ENCODE measurements around the gene BGN. TPM values are rescaled to one million over a fixed set of nuclear protein-coding genes. Genes with fewer than 3 reads are reported as not detected.
A peak's percentile ranks its signal among the peaks of the same experiment; 100 is the strongest.

BGN gene
- total and polyA plus RNA-seq, 5 experiments from 2014 or later = not detected

DNA sequence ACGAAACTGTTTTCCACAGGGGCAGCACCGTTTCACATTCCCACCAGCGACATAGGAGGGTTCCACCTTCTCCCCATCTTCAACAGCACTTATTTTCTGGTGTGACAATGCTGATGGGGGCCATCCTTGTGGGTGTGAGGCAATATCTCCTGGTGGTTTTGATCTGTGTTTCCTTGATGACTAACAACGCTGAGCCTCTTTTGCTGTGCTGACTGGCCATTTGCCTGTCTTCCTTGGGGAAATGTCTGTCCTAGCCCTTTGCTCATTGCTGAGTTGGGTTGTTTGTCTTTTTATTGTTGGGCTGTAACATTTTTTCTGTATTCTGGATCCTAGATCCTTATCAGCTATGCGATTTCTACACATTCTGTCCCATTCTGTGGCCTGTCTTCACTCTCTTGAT, 56.4 kb downstream of the BGN start:
- no peak for ATAC-seq
- POLR2A ChIA-PET = no interaction called here
- no peak overlapping the region for H3K27ac Mint-ChIP-seq
- DNase-seq = no peak
- H3K4me1 Mint-ChIP-seq = peaks cover 0 to 2% (median 0%) of the 10 kb centered on the region in 4 donors
- no peak overlapping the region for H3K4me3 Mint-ChIP-seq
- no peaks in the 10 kb centered on the region for H3K9me3 Mint-ChIP-seq
- peaks cover 0 to 2% (median 0%) of the 10 kb centered on the region in 5 donors for H3K27me3 Mint-ChIP-seq
- no peaks in the 10 kb centered on the region for H3K36me3 Mint-ChIP-seq

DNA sequence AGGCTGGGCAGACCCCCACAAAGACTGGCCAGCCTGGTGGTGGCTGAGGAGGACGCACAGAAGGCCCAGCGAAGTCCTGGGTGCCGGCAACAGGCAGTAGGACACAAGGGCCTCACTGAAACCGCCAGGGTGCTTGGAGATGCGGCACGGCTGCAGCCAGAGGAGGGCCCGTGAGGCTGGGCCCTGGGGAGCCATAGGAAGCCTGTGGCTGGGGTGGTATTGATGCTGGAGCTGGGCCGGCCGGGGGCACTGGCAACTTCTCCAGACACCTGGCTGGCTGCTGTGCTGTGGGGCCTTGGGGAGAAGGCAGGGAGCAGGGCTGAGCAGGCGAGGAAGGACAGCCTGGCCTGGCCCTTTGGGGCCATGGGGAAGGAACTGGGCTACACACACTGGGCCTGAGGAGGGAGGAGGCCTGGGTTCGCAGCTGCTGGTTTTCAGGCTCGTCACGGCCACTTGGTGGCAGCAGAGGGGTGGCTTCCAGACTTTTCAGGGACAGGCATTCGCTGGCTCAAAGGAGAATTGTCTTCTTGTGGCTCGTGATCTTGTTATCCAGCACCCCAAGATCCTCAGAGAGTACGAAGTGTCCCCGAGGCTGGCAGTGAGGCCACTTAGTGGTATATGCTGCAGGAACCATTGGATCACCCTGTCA, 59.9 kb downstream of the BGN start:
- peak; percentile 67 to 70 for ATAC-seq

DNA sequence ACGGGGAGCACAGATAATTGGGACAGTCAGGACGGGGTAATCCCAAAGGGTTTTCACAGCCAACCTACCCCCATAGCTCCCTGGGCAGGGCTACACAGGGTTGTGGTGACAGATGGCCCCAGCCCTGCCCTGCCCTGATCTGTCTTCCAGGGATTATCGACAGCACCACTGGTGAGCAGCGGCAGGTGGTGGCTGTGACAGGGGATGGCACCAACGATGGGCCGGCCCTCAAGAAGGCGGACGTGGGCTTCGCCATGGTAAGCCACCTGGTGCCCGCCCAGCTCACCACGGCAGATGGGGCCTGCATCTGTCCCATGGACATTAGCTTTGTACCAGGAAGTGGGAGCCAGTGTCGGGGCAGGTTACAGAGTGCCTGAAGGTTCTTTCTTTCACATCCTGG, 62.0 kb downstream of the BGN start:
- DNase-seq (no peak), ATAC-seq (no peak)
- no peaks in the 10 kb centered on the region for H3K9me3 Mint-ChIP-seq
- no peak overlapping the region for H3K27ac Mint-ChIP-seq
- POLR2A ChIA-PET = no interaction called here
- no peaks in the 10 kb centered on the region for H3K36me3 Mint-ChIP-seq
- H3K27me3 Mint-ChIP-seq = no peaks in the 10 kb centered on the region
- H3K4me1 Mint-ChIP-seq = peaks cover 0 to 10% (median 0%) of the 10 kb centered on the region in 4 donors
- no peak overlapping the region for H3K4me3 Mint-ChIP-seq

More for the DNA sequence above, 59.9 kb downstream of the BGN start:
- POLR2A ChIA-PET = interaction anchor here (0.8 to 1.1 kb wide), 2 partner anchors 593 to 613 kb away, joined by 3 read pairs; no protein-coding TSS in a partner anchor
- peak; percentile 37 to 77 (median 47) for DNase-seq
- peaks cover 0 to 6% (median 0%) of the 10 kb centered on the region in 4 donors for H3K4me1 Mint-ChIP-seq
- H3K9me3 Mint-ChIP-seq = no peaks in the 10 kb centered on the region
- H3K27ac Mint-ChIP-seq = peak overlapping the region in 1 of 10 donors; percentile 13
- no peaks in the 10 kb centered on the region for H3K36me3 Mint-ChIP-seq
- no peaks in the 10 kb centered on the region for H3K27me3 Mint-ChIP-seq
- H3K4me3 Mint-ChIP-seq = peak overlapping the region in 1 of 10 donors; percentile 30

DNA sequence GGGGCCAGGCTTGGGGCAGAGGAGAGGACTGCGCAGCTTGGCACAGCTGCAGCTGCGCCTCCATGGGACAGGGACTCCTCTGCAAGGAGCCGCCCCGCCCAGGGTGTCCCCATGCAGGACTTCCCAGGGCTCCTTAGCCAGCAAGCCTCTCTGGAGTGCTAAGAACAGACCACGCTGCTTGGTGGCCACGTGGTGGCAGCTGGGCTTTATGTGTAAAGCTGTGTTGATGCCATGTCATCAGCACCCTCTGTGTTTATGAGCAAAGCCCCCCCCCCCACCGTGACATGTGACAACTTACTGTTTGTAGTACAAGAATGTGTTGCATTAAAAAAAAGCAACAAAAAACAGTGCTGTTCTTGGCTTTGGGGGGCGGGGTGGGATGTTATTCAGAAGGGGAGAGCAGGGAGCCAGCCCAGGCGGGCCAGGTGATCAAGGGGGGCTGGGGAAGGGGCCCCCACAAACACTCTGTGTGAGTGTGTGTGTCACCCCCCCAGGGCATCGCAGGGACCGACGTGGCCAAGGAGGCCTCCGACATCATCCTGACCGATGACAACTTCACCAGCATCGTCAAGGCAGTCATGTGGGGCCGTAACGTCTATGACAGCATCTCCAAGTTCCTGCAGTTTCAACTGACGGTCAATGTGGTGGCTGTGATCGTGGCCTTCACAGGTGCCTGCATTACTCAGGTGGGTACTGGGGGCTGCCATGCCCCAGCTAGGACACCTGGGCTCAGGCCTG, 63.0 kb downstream of the BGN start:
- H3K27me3 Mint-ChIP-seq = no peaks in the 10 kb centered on the region
- no peaks in the 10 kb centered on the region for H3K9me3 Mint-ChIP-seq
- no peak overlapping the region for H3K27ac Mint-ChIP-seq
- POLR2A ChIA-PET = no interaction called here
- DNase-seq = no peak
- no peak overlapping the region for H3K4me3 Mint-ChIP-seq
- no peaks in the 10 kb centered on the region for H3K36me3 Mint-ChIP-seq
- no peak for ATAC-seq
- peaks cover 0 to 10% (median 0%) of the 10 kb centered on the region in 4 donors for H3K4me1 Mint-ChIP-seq

Other genes starting within 250 kb of the BGN start
- gene PNMA6F, start 173.2 kb upstream of the BGN start, total RNA-seq = not detected
- not detected for gene PNMA6F, start 173.2 kb upstream of the BGN start, polyA plus RNA-seq
- 10 to 100 TPM; 14.8 to 17.1 TPM for gene ZNF275, start 160.8 kb upstream of the BGN start, total RNA-seq
- 1 to 10 TPM; 4.8 to 7.5 (median 5.0) TPM for gene ZNF275, start 160.8 kb upstream of the BGN start, polyA plus RNA-seq
- gene PNMA6E, start 93.6 kb upstream of the BGN start, total RNA-seq = not detected
- gene PNMA6E, start 93.6 kb upstream of the BGN start, polyA plus RNA-seq = not detected
- gene ZFP92, start 83.5 kb upstream of the BGN start, total RNA-seq = under 1 TPM; 0.47 to 0.49 TPM
- gene ZFP92, start 83.5 kb upstream of the BGN start, polyA plus RNA-seq = under 1 TPM; 0.06 to 0.24 (median 0.19) TPM
- gene TREX2, start 48.9 kb upstream of the BGN start, total RNA-seq = 1 to 10 TPM; 4.6 to 5.5 TPM
- 1 to 10 TPM in 1 of 3 donors, under 1 TPM in 2; 0.30 to 1.2 (median 0.32) TPM for gene TREX2, start 48.9 kb upstream of the BGN start, polyA plus RNA-seq
- 10 to 100 TPM; 33.3 to 38.9 TPM for gene HAUS7, start 24.4 kb upstream of the BGN start, total RNA-seq
- 10 to 100 TPM; 19.6 to 30.1 (median 25.6) TPM for gene HAUS7, start 24.4 kb upstream of the BGN start, polyA plus RNA-seq
- not detected for gene ATP2B3, start 22.7 kb downstream of the BGN start, total RNA-seq
- not detected for gene ATP2B3, start 22.7 kb downstream of the BGN start, polyA plus RNA-seq
- gene CCNQ, start 104.2 kb downstream of the BGN start, total RNA-seq = 10 to 100 TPM; 25.3 to 27.3 TPM
- 10 to 100 TPM; 28.7 to 37.6 (median 33.8) TPM for gene CCNQ, start 104.2 kb downstream of the BGN start, polyA plus RNA-seq
- gene DUSP9, start 152.2 kb downstream of the BGN start, total RNA-seq = not detected
- not detected for gene DUSP9, start 152.2 kb downstream of the BGN start, polyA plus RNA-seq
- not detected for gene PNCK, start 178.8 kb downstream of the BGN start, total RNA-seq
- gene PNCK, start 178.8 kb downstream of the BGN start, polyA plus RNA-seq = not detected
- under 1 TPM; 0.31 to 0.49 TPM for gene SLC6A8, start 192.9 kb downstream of the BGN start, total RNA-seq
- gene SLC6A8, start 192.9 kb downstream of the BGN start, polyA plus RNA-seq = under 1 TPM in 2 of 3 donors, not detected in 1; 0.04 to 0.16 TPM
- gene BCAP31, start 229.4 kb downstream of the BGN start, total RNA-seq = 100 to 1,000 TPM; 108 to 118 TPM
- 100 to 1,000 TPM; 298 to 328 (median 319) TPM for gene BCAP31, start 229.4 kb downstream of the BGN start, polyA plus RNA-seq
- gene ABCD1, start 229.9 kb downstream of the BGN start, total RNA-seq = 1 to 10 TPM; 5.8 to 7.3 TPM
- 1 to 10 TPM; 1.1 to 2.1 (median 2.0) TPM for gene ABCD1, start 229.9 kb downstream of the BGN start, polyA plus RNA-seq

Data from naive thymus-derived CD8-positive, alpha-beta T cell (primary cell).